Vagina (tissue), 2 donors: ENCODE results near the gene GNRH2. TPM values are rescaled to one million over a fixed set of nuclear protein-coding genes. Genes with fewer than 3 reads are reported as not detected.

Source experiments
- DNase-seq, 2 donors: peaks; one replicate each; pipeline ENCODE4 v3.0.0-alpha.2; 2017; ENCODE audit errors: extremely low spot score in 2 of 2
- H3K27ac ChIP-seq: fragments of 200-600 bp; sonication (generic); one replicate; pipeline ENCODE4 v1.5.1; 2019
- H3K27me3 ChIP-seq: fragments of 200-600 bp; sonication (generic); one replicate; pipeline ENCODE4 v1.5.1; 2019
- H3K36me3 ChIP-seq, 2 donors: fragments of 200-600 bp; sonication (generic); one replicate each; pipeline ENCODE4 v1.5.1; 2017 to 2019
- H3K4me1 ChIP-seq: fragments of 200-600 bp; sonication (generic); one replicate; pipeline ENCODE4 v1.5.1; 2019
- H3K4me3 ChIP-seq, 2 donors: fragments of 200-600 bp; sonication (generic); 1 replicate in 1 of 2; 2 replicates in 1 of 2; pipeline ENCODE4 v1.5.1; 2016 to 2019
- H3K9me3 ChIP-seq: fragments of 200-600 bp; sonication (generic); one replicate; pipeline ENCODE4 v1.5.1; 2019
- POLR2A ChIP-seq, 2 donors: fragments of 450-650 bp; IDR thresholded peaks; one replicate each; pipeline ENCODE4 v1.6.1; 2017; ENCODE audit warnings: antibody characterized with exemption in 2 of 2, mild to moderate bottlenecking in 2 of 2, moderate library complexity in 2 of 2
- POLR2AphosphoS5 ChIP-seq, 2 donors: sonication (generic); formaldehyde crosslinking; IDR thresholded peaks; one replicate each; pipeline ENCODE4 v1.9.0; 2017; ENCODE audit warnings: antibody characterized with exemption in 2 of 2, mild to moderate bottlenecking in 2 of 2, low read depth in 1 of 2; ENCODE audit not compliant: insufficient read depth in 1 of 2
- intact Hi-C: fragments of 100-400 bp; cut with DNase I; formaldehyde crosslinking; loops from one replicate; pipeline ENCODE4 v1.15.1; 2023
- total RNA-seq: library from RNA; depleted of rRNA; stranded (reverse); fragments of >200 nt; gene quantifications from one replicate; pipeline ENCODE4 v1.2.3, GENCODE V29; 2016
- TF ChIP-seq, protein P1 (sequence below), 3 experiments: fragments of 450-650 bp in 2 of 3; fragments of 200-600 bp in 1 of 3; sonication (generic) in 1 of 3; IDR thresholded peaks; one replicate each; pipeline ENCODE4 v1.5.1; 2017 to 2019; ENCODE audit warnings: antibody characterized with exemption in 3 of 3, mild to moderate bottlenecking in 2 of 3, moderate library complexity in 2 of 3

The GNRH2 gene
- total RNA-seq, 1 donor from 2014 or later, result not detected

- DNase-seq, result no peak
- H3K27me3 ChIP-seq, result peaks cover 6% of the 10 kb centered on the region
- peaks cover 5% of the 10 kb centered on the region for H3K4me1 ChIP-seq
- TF ChIP-seq POLR2AphosphoS5 (IDR thresholded peaks at IDR 0.05; ENCODE audit: insufficient read depth in 1 of 2, low read depth in 1 of 2) (no peak), POLR2A (IDR thresholded peaks at IDR 0.05) (no peak)
- TF ChIP-seq, protein P1, sequence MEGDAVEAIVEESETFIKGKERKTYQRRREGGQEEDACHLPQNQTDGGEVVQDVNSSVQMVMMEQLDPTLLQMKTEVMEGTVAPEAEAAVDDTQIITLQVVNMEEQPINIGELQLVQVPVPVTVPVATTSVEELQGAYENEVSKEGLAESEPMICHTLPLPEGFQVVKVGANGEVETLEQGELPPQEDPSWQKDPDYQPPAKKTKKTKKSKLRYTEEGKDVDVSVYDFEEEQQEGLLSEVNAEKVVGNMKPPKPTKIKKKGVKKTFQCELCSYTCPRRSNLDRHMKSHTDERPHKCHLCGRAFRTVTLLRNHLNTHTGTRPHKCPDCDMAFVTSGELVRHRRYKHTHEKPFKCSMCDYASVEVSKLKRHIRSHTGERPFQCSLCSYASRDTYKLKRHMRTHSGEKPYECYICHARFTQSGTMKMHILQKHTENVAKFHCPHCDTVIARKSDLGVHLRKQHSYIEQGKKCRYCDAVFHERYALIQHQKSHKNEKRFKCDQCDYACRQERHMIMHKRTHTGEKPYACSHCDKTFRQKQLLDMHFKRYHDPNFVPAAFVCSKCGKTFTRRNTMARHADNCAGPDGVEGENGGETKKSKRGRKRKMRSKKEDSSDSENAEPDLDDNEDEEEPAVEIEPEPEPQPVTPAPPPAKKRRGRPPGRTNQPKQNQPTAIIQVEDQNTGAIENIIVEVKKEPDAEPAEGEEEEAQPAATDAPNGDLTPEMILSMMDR (IDR thresholded peaks at IDR 0.05), result no peak
- no peaks in the 10 kb centered on the region for H3K36me3 ChIP-seq
- intact Hi-C loops, result no loop called here
- H3K27ac ChIP-seq, result no peak overlapping the region
- no peak overlapping the region for H3K4me3 ChIP-seq
- H3K9me3 ChIP-seq, result no peaks in the 10 kb centered on the region
These were observed 50.5 kb downstream of the GNRH2 start for GRCh38 chr20:3093861-3094361.

DNA sequence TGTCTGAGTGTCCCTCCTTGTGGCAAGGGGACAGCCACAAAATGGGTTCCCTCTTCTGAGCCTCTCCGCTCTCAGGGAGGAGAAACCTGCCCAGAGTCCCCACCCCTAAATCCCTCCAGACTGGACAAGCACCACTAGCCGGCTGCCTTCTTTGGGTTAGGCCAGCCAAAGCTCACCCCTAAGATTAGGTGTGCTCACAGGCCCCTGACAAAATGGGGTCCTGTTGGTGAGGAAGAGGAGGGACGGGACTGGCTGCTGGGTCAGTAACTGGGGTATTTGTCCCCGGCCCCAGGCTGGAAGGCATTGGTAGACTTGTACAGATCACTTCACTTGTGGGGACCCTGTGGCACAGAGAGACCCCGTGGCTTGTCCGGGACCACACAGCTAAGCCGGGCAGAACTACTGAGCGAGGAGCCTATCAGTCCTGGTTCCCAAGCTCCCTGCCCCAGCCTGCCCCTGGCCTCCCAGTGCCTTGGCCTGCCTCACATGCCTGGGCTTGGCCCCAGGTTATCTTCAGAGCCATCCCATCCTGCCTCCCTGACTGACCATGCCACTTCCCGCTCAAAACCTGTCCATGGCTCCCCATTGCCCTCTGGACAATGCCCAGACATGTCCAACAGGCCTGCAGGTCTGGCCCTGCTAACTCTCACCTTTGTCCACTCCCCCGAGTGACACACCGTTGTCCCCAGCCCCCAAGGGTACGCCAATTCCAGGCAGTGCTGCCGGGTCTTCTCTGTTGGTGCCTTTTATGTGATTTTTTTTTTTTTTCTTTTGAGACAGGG, 51.6 kb downstream of the GNRH2 start:
- H3K4me1 ChIP-seq, result peaks cover 5% of the 10 kb centered on the region
- intact Hi-C loops, result no loop called here
- TF ChIP-seq POLR2A (IDR thresholded peaks at IDR 0.05) (no peak), POLR2AphosphoS5 (IDR thresholded peaks at IDR 0.05; ENCODE audit: insufficient read depth in 1 of 2, low read depth in 1 of 2) (no peak)
- TF ChIP-seq, protein P1 (IDR thresholded peaks at IDR 0.05), result no peak
- H3K27ac ChIP-seq, result no peak overlapping the region
- H3K36me3 ChIP-seq, result no peaks in the 10 kb centered on the region
- DNase-seq, result no peak
- no peaks in the 10 kb centered on the region for H3K9me3 ChIP-seq
- peaks cover 6% of the 10 kb centered on the region for H3K27me3 ChIP-seq
- H3K4me3 ChIP-seq, result no peak overlapping the region

Other genes starting within 250 kb of the GNRH2 start
- 19.4 TPM for gene CPXM1, start 243.0 kb upstream of the GNRH2 start, total RNA-seq
- gene C20orf141, start 228.6 kb upstream of the GNRH2 start, total RNA-seq, result not detected
- gene TMEM239, start 227.3 kb upstream of the GNRH2 start, total RNA-seq, result not detected
- gene PCED1A, start 203.0 kb upstream of the GNRH2 start, total RNA-seq, result 22.1 TPM
- 30.0 TPM for gene VPS16, start 202.9 kb upstream of the GNRH2 start, total RNA-seq
- 45.7 TPM for gene PTPRA, start 170.1 kb upstream of the GNRH2 start, total RNA-seq
- 52.3 TPM for gene MRPS26, start 2.4 kb downstream of the GNRH2 start, total RNA-seq
- gene OXT, start 28.0 kb downstream of the GNRH2 start, total RNA-seq, result not detected
- not detected for gene AVP, start 41.1 kb downstream of the GNRH2 start, total RNA-seq
- 10.3 TPM for gene FASTKD5, start 116.2 kb downstream of the GNRH2 start, total RNA-seq
- 7.6 TPM for gene UBOX5, start 116.2 kb downstream of the GNRH2 start, total RNA-seq
- gene LZTS3, start 129.9 kb downstream of the GNRH2 start, total RNA-seq, result 12.8 TPM
- gene DDRGK1, start 161.1 kb downstream of the GNRH2 start, total RNA-seq, result 61.4 TPM
- gene ITPA, start 165.9 kb downstream of the GNRH2 start, total RNA-seq, result 52.5 TPM
- gene SLC4A11, start 195.6 kb downstream of the GNRH2 start, total RNA-seq, result 4.9 TPM